ENCODE results near the gene IRX6. TPM values are rescaled to one million over a fixed set of nuclear protein-coding genes. Genes with fewer than 3 reads are reported as not detected.

IRX6 gene
- under 1 TPM in 1 of 4 donors, not detected in 3; 0.30 TPM for polyA plus RNA-seq
- long read RNA-seq, donor 1: 0 reads
- long read RNA-seq, donor 2: 0 reads
- long read RNA-seq, donor 3: 0 reads
- long read RNA-seq, donor 4: 0 reads
- long read RNA-seq, donor 5: 0 reads
- long read RNA-seq, donor 6: 0 reads
- long read RNA-seq, donor 7: 0 reads
- long read RNA-seq, donor 8: 0 reads
- long read RNA-seq, donor 9: 0 reads
- long read RNA-seq, donor 10: 0 reads

DNA sequence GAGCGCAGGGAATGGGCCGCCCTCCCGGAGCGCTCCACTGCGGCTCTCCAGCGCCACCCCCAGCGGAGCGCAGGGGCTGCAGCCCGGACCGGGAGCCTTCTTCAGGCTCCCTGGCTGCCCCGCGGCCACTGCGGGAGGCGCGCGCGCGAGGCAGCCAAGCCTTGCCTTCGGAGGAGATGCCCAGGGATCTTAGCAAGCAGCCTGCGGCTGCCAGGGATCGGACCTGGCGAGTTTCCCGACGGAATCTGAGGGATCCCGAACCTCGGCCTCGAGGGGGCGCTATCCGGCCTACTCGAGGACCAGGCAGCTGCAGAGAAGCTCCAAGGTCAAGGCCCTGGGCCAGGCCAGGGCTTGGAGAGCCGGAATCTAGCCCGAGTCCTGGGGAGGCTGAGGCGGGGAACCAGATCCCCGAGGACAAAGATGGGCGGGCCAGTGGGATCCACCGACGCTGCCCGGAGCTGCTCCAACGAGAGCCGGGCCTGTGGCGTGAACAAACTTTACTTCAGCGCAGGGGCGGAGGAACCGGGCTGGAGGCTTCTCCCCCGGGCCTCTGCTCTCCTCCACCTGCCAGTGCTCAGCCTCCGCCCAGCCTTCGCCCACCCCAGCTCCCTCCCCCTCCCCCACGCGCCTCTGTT is at the start of gene IRX6:
IRX6 (plus strand) TSS at position 567 of the 635 bp plus-strand sequence. CDS start 889 bp downstream, outside the sequence.
- 4 to 11% (median 6%) methylated on average over 27 to 49 of the region's 49 CpGs for WGBS, 3 donors
- H3K4me3 ChIP-seq (ENCODE audit: low read depth in 1 of 3, low read length in 3 of 3): no peak within 1 kb of the TSS
- DNase-seq (no peak), FAIRE-seq (no peak)
- no peaks in the 10 kb centered on the region for H3K9me3 ChIP-seq (ENCODE audit: control insufficient read depth in 2 of 2, insufficient read depth in 1 of 2, low read depth in 1 of 2, low read length in 1 of 2)
- no peak within 1 kb of the TSS for H3K27ac ChIP-seq (ENCODE audit: low read depth in 1 of 3, low read length in 2 of 3)
- peaks cover 9 to 50% (median 35%) of the 10 kb centered on the region in 3 donors for H3K27me3 ChIP-seq (ENCODE audit: control insufficient read depth in 3 of 3, insufficient read depth in 3 of 3, low read length in 3 of 3)
- no peaks in the 10 kb centered on the region for H3K4me1 ChIP-seq (ENCODE audit: control insufficient read depth in 3 of 3, insufficient read depth in 2 of 3, low read depth in 1 of 3, low read length in 2 of 3)
- H3K36me3 ChIP-seq (ENCODE audit: control insufficient read depth in 3 of 3, insufficient read depth in 2 of 3, low read depth in 1 of 3, low read length in 3 of 3): no peaks in the 10 kb centered on the region

DNA sequence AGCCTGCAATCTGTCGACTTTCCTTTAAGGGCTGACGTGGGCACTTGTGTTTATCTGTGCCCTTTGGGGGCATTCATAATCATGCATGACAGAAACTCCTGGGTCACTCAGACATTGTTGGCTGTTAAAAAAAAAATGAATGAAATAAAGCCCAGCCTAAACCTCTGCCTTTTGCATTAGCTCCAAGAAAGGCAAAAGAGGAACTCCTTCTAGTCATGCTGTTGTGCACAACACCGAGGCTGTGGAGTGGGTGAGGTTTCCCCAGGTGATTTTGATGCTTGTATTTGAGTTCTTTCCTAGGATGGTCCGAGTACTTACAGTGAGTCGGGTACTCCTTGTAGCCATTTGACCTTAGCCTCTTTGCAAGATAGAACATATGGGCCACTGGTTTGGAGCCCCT is 49.6 kb upstream of the IRX6 start:
- 68 to 79% (median 73%) methylated on average over 5 of the region's 5 CpGs for WGBS, 3 donors
- Histone ChIP-seq H3K9me3 (ENCODE audit: control insufficient read depth in 2 of 2, insufficient read depth in 1 of 2, low read depth in 1 of 2, low read length in 1 of 2) (no peaks in the 10 kb centered on the region), H3K27ac (ENCODE audit: low read depth in 1 of 3, low read length in 2 of 3) (no peak overlapping the region), H3K4me3 (ENCODE audit: low read depth in 1 of 3, low read length in 3 of 3) (no peak overlapping the region), H3K27me3 (ENCODE audit: control insufficient read depth in 3 of 3, insufficient read depth in 3 of 3, low read length in 3 of 3) (peaks cover 0 to 2% (median 0%) of the 10 kb centered on the region in 3 donors), H3K4me1 (ENCODE audit: control insufficient read depth in 3 of 3, insufficient read depth in 2 of 3, low read depth in 1 of 3, low read length in 2 of 3) (no peaks in the 10 kb centered on the region), H3K36me3 (ENCODE audit: control insufficient read depth in 3 of 3, insufficient read depth in 2 of 3, low read depth in 1 of 3, low read length in 3 of 3) (no peaks in the 10 kb centered on the region)
- DNase-seq (no peak), FAIRE-seq (no peak)

DNA sequence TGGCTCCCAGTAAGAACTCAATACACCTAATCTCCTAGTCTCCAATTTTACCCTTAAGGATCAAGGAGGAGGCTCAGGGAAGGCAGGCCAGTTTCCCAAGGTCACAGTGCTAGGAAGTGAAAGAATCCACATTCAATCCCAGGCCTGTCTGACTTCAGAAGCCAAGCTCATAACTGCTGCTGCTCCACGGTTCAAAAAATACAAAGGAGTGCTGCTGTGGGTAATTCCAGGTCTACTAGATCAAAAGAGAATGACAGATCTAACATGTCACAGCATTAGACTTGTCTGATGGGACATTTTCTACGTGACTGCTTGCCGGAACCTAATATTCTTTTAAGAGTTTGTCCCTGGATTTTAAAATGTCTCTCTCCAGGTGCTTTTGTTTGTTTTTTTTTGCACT is 48.8 kb upstream of the IRX6 start:
- no peaks in the 10 kb centered on the region for H3K36me3 ChIP-seq (ENCODE audit: control insufficient read depth in 3 of 3, insufficient read depth in 2 of 3, low read depth in 1 of 3, low read length in 3 of 3)
- H3K4me1 ChIP-seq (ENCODE audit: control insufficient read depth in 3 of 3, insufficient read depth in 2 of 3, low read depth in 1 of 3, low read length in 2 of 3): no peaks in the 10 kb centered on the region
- no peak overlapping the region for H3K27ac ChIP-seq (ENCODE audit: low read depth in 1 of 3, low read length in 2 of 3)
- H3K9me3 ChIP-seq (ENCODE audit: control insufficient read depth in 2 of 2, insufficient read depth in 1 of 2, low read depth in 1 of 2, low read length in 1 of 2): no peaks in the 10 kb centered on the region
- DNase-seq (no peak), FAIRE-seq (no peak)
- peaks cover 0 to 1% (median 0%) of the 10 kb centered on the region in 3 donors for H3K27me3 ChIP-seq (ENCODE audit: control insufficient read depth in 3 of 3, insufficient read depth in 3 of 3, low read length in 3 of 3)
- 66 to 74% (median 73%) methylated on average over 3 of the region's 3 CpGs for WGBS, 3 donors
- no peak overlapping the region for H3K4me3 ChIP-seq (ENCODE audit: low read depth in 1 of 3, low read length in 3 of 3)

DNA sequence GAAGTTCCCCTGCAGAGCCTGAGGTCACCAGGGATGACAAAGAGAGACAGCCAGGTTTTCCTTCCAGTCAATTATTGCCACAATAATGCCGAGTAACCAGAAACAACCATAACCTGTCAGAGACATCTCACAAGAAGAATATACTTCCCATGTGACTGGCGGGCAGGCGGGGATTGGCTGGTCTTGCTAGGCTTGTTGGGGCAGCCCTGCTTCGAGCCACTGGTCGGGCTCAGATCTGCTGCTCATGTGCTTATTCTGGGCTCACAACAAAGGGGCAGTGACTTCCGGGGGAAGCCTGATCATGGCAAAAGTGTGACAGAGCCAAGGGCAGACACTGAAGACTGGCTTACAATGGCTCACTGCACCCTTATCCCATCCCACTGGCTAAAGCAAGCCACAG is 48.1 kb upstream of the IRX6 start:
- Histone ChIP-seq H3K4me1 (ENCODE audit: control insufficient read depth in 3 of 3, insufficient read depth in 2 of 3, low read depth in 1 of 3, low read length in 2 of 3) (no peaks in the 10 kb centered on the region), H3K9me3 (ENCODE audit: control insufficient read depth in 2 of 2, insufficient read depth in 1 of 2, low read depth in 1 of 2, low read length in 1 of 2) (no peaks in the 10 kb centered on the region), H3K36me3 (ENCODE audit: control insufficient read depth in 3 of 3, insufficient read depth in 2 of 3, low read depth in 1 of 3, low read length in 3 of 3) (no peaks in the 10 kb centered on the region), H3K27ac (ENCODE audit: low read depth in 1 of 3, low read length in 2 of 3) (no peak overlapping the region), H3K27me3 (ENCODE audit: control insufficient read depth in 3 of 3, insufficient read depth in 3 of 3, low read length in 3 of 3) (peaks cover 0 to 3% (median 0%) of the 10 kb centered on the region in 3 donors), H3K4me3 (ENCODE audit: low read depth in 1 of 3, low read length in 3 of 3) (no peak overlapping the region)
- FAIRE-seq (no peak), DNase-seq (no peak)
- WGBS, 3 donors: 81 to 86% (median 83%) methylated on average over 6 of the region's 6 CpGs

DNA sequence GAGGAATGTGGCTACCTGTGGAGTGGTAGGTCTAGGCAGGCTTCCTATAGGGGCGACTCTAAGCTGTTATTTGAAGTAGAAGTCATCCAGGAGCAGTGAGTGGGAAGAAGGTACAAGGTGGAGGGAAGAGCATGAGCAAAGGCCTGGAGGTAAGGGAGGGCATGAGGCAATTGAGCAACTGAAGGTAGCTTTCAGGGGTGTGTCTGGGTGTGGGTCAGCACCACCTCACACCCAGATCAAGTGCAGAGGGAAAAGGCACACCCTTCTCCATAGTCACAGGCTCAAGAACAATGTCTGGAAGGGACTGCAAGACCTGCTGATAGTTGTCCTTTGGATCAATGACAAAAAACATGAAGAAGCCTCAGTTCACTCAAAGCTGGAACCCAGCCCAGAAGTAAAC is 46.5 kb upstream of the IRX6 start:
- FAIRE-seq: no peak
- DNase-seq: no peak
- no peak overlapping the region for H3K27ac ChIP-seq (ENCODE audit: low read depth in 1 of 3, low read length in 2 of 3)
- H3K9me3 ChIP-seq (ENCODE audit: control insufficient read depth in 2 of 2, insufficient read depth in 1 of 2, low read depth in 1 of 2, low read length in 1 of 2): no peaks in the 10 kb centered on the region
- no peaks in the 10 kb centered on the region for H3K36me3 ChIP-seq (ENCODE audit: control insufficient read depth in 3 of 3, insufficient read depth in 2 of 3, low read depth in 1 of 3, low read length in 3 of 3)
- H3K4me1 ChIP-seq (ENCODE audit: control insufficient read depth in 3 of 3, insufficient read depth in 2 of 3, low read depth in 1 of 3, low read length in 2 of 3): no peaks in the 10 kb centered on the region
- H3K27me3 ChIP-seq (ENCODE audit: control insufficient read depth in 3 of 3, insufficient read depth in 3 of 3, low read length in 3 of 3): peaks cover 0 to 5% (median 0%) of the 10 kb centered on the region in 3 donors
- WGBS, 3 donors: 79 to 89% (median 83%) methylated on average over 1 of the region's 1 CpG
- H3K4me3 ChIP-seq (ENCODE audit: low read depth in 1 of 3, low read length in 3 of 3): no peak overlapping the region

DNA sequence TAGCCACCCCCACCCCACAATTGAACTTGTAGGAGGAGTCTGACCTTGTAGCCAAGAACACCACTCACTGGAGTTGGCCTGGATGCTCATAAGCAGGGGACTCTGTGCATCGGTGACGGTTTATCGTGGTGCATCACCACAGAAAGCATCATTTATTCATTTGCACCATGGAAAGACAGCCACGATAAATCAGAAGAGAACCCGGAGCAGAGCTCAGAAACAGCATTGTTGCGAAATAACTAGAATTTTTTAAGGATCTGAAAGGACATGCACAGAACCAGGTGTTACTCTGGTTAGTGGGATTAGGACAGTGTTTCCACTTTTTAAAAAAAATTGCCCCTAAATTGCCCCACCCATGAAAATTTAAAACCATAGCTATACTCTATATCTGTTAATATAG is 44.4 kb upstream of the IRX6 start:
- no peak overlapping the region for H3K4me3 ChIP-seq (ENCODE audit: low read depth in 1 of 3, low read length in 3 of 3)
- 86 to 90% (median 89%) methylated on average over 6 of the region's 6 CpGs for WGBS, 3 donors
- H3K27ac ChIP-seq (ENCODE audit: low read depth in 1 of 3, low read length in 2 of 3): no peak overlapping the region
- DNase-seq: no peak
- no peaks in the 10 kb centered on the region for H3K36me3 ChIP-seq (ENCODE audit: control insufficient read depth in 3 of 3, insufficient read depth in 2 of 3, low read depth in 1 of 3, low read length in 3 of 3)
- H3K27me3 ChIP-seq (ENCODE audit: control insufficient read depth in 3 of 3, insufficient read depth in 3 of 3, low read length in 3 of 3): peaks cover 0 to 5% (median 0%) of the 10 kb centered on the region in 3 donors
- FAIRE-seq: no peak
- no peaks in the 10 kb centered on the region for H3K9me3 ChIP-seq (ENCODE audit: control insufficient read depth in 2 of 2, insufficient read depth in 1 of 2, low read depth in 1 of 2, low read length in 1 of 2)
- H3K4me1 ChIP-seq (ENCODE audit: control insufficient read depth in 3 of 3, insufficient read depth in 2 of 3, low read depth in 1 of 3, low read length in 2 of 3): no peaks in the 10 kb centered on the region

DNA sequence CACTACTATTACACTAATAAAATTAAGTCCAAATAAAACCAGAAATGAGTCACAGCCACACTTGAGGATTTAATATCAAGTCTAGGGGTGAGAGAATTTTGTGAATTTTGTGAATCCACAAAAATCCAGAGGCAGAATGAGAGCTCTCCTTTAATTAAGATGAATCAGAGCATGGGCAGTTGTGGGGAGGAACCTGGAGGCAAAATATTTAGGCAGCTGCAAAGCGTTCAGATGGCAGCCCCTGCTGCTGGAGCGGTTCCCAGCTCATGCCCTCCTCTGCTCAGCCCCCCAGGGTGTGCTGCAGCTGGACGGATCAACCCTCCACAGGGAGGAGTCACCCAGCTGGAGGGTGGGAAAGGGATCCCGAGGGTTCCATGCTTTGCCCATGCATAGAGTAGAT is 43.4 kb upstream of the IRX6 start:
- no peaks in the 10 kb centered on the region for H3K36me3 ChIP-seq (ENCODE audit: control insufficient read depth in 3 of 3, insufficient read depth in 2 of 3, low read depth in 1 of 3, low read length in 3 of 3)
- WGBS, 3 donors: 50 to 58% (median 51%) methylated on average over 4 of the region's 4 CpGs
- no peak overlapping the region for H3K4me3 ChIP-seq (ENCODE audit: low read depth in 1 of 3, low read length in 3 of 3)
- H3K27ac ChIP-seq (ENCODE audit: low read depth in 1 of 3, low read length in 2 of 3): no peak overlapping the region
- H3K27me3 ChIP-seq (ENCODE audit: control insufficient read depth in 3 of 3, insufficient read depth in 3 of 3, low read length in 3 of 3): peaks cover 0 to 5% (median 0%) of the 10 kb centered on the region in 3 donors
- H3K9me3 ChIP-seq (ENCODE audit: control insufficient read depth in 2 of 2, insufficient read depth in 1 of 2, low read depth in 1 of 2, low read length in 1 of 2): no peaks in the 10 kb centered on the region
- FAIRE-seq (no peak), DNase-seq (no peak)
- H3K4me1 ChIP-seq (ENCODE audit: control insufficient read depth in 3 of 3, insufficient read depth in 2 of 3, low read depth in 1 of 3, low read length in 2 of 3): no peaks in the 10 kb centered on the region

DNA sequence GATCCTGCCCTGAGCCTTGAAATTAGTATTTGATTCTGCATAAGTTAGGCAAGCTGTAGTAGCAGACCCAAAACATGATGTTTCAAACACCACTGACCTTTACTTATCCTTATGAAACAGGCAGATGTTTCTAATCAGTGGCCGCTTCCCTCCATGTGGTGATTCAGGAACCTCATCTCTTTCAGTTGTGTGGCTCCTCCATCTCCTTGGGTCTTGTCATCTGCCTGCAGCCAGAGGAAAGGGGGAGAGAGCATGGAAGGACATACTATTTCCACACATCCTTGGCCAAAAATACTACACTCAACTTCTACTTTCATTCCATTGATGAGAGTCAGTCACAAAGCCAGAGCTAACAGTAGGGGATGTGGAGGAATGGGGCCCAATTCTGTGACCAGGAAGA is 41.6 kb upstream of the IRX6 start:
- Histone ChIP-seq H3K36me3 (ENCODE audit: control insufficient read depth in 3 of 3, insufficient read depth in 2 of 3, low read depth in 1 of 3, low read length in 3 of 3) (no peaks in the 10 kb centered on the region), H3K9me3 (ENCODE audit: control insufficient read depth in 2 of 2, insufficient read depth in 1 of 2, low read depth in 1 of 2, low read length in 1 of 2) (no peaks in the 10 kb centered on the region), H3K4me1 (ENCODE audit: control insufficient read depth in 3 of 3, insufficient read depth in 2 of 3, low read depth in 1 of 3, low read length in 2 of 3) (no peaks in the 10 kb centered on the region), H3K4me3 (ENCODE audit: low read depth in 1 of 3, low read length in 3 of 3) (no peak overlapping the region), H3K27ac (ENCODE audit: low read depth in 1 of 3, low read length in 2 of 3) (no peak overlapping the region), H3K27me3 (ENCODE audit: control insufficient read depth in 3 of 3, insufficient read depth in 3 of 3, low read length in 3 of 3) (peaks cover 0 to 5% (median 0%) of the 10 kb centered on the region in 3 donors)
- DNase-seq: no peak
- WGBS, 3 donors: 45 to 59% (median 56%) methylated on average over 1 of the region's 1 CpG
- FAIRE-seq: no peak
